Neural progenitor cell (in vitro differentiated cells): Measurements from ENCODE around the gene MPPED2.

ENCODE experiments used
- CTCF ChIP-seq: fragments of 200-600 bp; sonication (generic); IDR thresholded peaks from 2 replicates; pipeline ENCODE4 v1.5.1; 2017; ENCODE audit warnings: antibody characterized with exemption, mild to moderate bottlenecking
- EZH2 ChIP-seq: fragments of 200-600 bp; sonication (generic); IDR thresholded peaks from 2 replicates; pipeline ENCODE4 v1.6.1; 2017; ENCODE audit warnings: antibody characterized with exemption, mild to moderate bottlenecking, moderate library complexity
- EZH2phosphoT487 ChIP-seq: fragments of 200-600 bp; sonication (generic); IDR thresholded peaks from 2 replicates; pipeline ENCODE4 v1.6.1; 2017; ENCODE audit warnings: antibody characterized with exemption

GRCh38 chr11:30454541-30454940 is 131.6 kb downstream of the MPPED2 start:
- TF ChIP-seq CTCF: no peak
- TF ChIP-seq EZH2phosphoT487: no peak
- no peak for TF ChIP-seq EZH2
